Stimulated activated naive B cell treated with anti-CD40 and anti-IgM and Interleukin-4, amounts not matched to agents 10 μg/mL and 1 μg/mL and 100 μg/mL, for 72 hours (primary cell): ENCODE results near the gene CX3CL1.
A peak's percentile ranks its signal among the peaks of the same experiment; 100 is the strongest.

Source experiments
- ATAC-seq, 2 donors: fragments of 150-1000 bp; cut with Tn5 transposase; replicated peaks; 2 replicates each; pipeline ENCODE4 v1.10.0; 2021; ENCODE audit warnings: moderate library complexity in 1 of 2
- DNase-seq: peaks from one replicate; pipeline ENCODE4 v3.0.0; 2021
- H3K27ac Mint-ChIP-seq: one replicate; pipeline ENCODE4 v1.8.0; 2022; ENCODE audit warnings: mild to moderate bottlenecking, mixed read lengths
- H3K27me3 Mint-ChIP-seq, 2 donors: one replicate each; pipeline ENCODE4 v1.8.0; 2022; ENCODE audit warnings: mixed read lengths in 2 of 2
- H3K36me3 Mint-ChIP-seq, 2 donors: one replicate each; pipeline ENCODE4 v1.8.0; 2022; ENCODE audit warnings: mixed read lengths in 2 of 2, mild to moderate bottlenecking in 1 of 2
- H3K4me1 Mint-ChIP-seq, 2 donors: one replicate each; pipeline ENCODE4 v1.8.0; 2022; ENCODE audit warnings: mixed read lengths in 2 of 2, mild to moderate bottlenecking in 1 of 2
- H3K4me3 Mint-ChIP-seq, 2 donors: one replicate each; pipeline ENCODE4 v1.8.0; 2022; ENCODE audit warnings: mild to moderate bottlenecking in 2 of 2, mixed read lengths in 2 of 2, moderate library complexity in 1 of 2
- H3K9me3 Mint-ChIP-seq, 2 donors: one replicate each; pipeline ENCODE4 v1.8.0; 2022; ENCODE audit warnings: mixed read lengths in 2 of 2, mild to moderate bottlenecking in 1 of 2

Gene CX3CL1

DNA sequence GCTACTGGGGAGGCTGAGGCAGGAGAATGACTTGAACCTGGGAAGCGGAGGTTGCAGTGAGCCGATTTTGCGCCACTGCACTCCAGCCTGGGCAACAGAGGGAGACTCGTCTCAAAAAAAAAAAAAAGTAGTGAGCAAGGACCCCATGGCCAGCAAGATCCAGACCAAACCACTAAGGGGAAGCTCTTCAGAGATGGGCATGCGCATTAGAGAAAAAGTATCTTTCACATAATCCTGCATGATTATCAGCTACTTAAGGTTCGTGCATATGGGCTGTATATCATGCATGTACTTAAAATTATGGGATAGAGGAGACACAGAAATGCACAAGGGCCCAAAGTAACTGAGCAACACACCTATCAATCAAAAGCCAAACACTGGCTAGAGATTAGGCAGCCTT is 24.4 kb upstream of the CX3CL1 start:
- Mint-ChIP-seq H3K27ac (peak overlapping the region; percentile 6), H3K4me1 (peaks cover 47 to 74% of the 10 kb centered on the region in 2 donors), H3K9me3 (no peaks in the 10 kb centered on the region), H3K27me3 (no peaks in the 10 kb centered on the region), H3K36me3 (peaks cover 8 to 21% of the 10 kb centered on the region in 2 donors), H3K4me3 (peak overlapping the region in 1 of 2 donors; percentile 12)
- DNase-seq (no peak), ATAC-seq (no peak)

- peaks cover 8 to 18% of the 10 kb centered on the region in 2 donors for H3K36me3 Mint-ChIP-seq
- peak overlapping the region; percentile 74 to 82 for H3K4me3 Mint-ChIP-seq
- H3K27me3 Mint-ChIP-seq, result no peaks in the 10 kb centered on the region
- DNase-seq, result no peak
- no peaks in the 10 kb centered on the region for H3K9me3 Mint-ChIP-seq
- peaks cover 47 to 73% of the 10 kb centered on the region in 2 donors for H3K4me1 Mint-ChIP-seq
- H3K27ac Mint-ChIP-seq, result no peak overlapping the region
- ATAC-seq, result no peak
Observed at GRCh38 chr16:57348327-57348726, 24.0 kb upstream of the CX3CL1 start.

- peak; percentile 96 to 97 for ATAC-seq
- peaks cover 6 to 13% of the 10 kb centered on the region in 2 donors for H3K36me3 Mint-ChIP-seq
- H3K9me3 Mint-ChIP-seq, result no peaks in the 10 kb centered on the region
- H3K27me3 Mint-ChIP-seq, result no peaks in the 10 kb centered on the region
- peak overlapping the region; percentile 92 for H3K27ac Mint-ChIP-seq
- peaks cover 44 to 71% of the 10 kb centered on the region in 2 donors for H3K4me1 Mint-ChIP-seq
- H3K4me3 Mint-ChIP-seq, result peak overlapping the region; percentile 74 to 82
- peak; percentile 83 for DNase-seq
Observed at GRCh38 chr16:57349212-57350031, 22.9 kb upstream of the CX3CL1 start.

- ATAC-seq (peak; percentile 4 to 17), DNase-seq (no peak)
- Mint-ChIP-seq H3K9me3 (no peaks in the 10 kb centered on the region), H3K36me3 (peaks cover 2 to 7% of the 10 kb centered on the region in 2 donors), H3K4me3 (peak overlapping the region; percentile 27 to 76), H3K4me1 (peaks cover 55 to 79% of the 10 kb centered on the region in 2 donors), H3K27ac (peak overlapping the region; percentile 57), H3K27me3 (no peaks in the 10 kb centered on the region)
Observed at GRCh38 chr16:57352636-57353047, 19.6 kb upstream of the CX3CL1 start.

DNA sequence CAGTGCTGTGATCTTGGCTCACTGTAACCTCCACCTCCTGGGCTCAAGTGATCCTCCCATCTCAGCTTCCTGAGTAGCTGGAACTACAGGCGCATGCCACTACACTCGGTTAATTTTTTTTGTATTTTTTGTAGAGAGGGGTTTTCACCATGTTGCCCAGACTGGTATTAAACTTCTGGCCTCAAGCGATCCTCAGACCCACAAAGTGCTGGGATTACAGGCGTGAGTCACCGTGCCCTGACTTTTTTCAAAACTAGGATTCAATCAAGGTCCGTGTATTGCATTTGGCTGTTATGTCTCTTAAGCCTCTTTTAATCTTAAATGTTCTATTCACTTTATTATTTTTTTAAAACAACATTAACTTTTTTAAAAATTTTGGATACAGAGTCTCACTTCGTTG is 18.0 kb upstream of the CX3CL1 start:
- DNase-seq (no peak), ATAC-seq (no peak)
- H3K4me3 Mint-ChIP-seq, result no peak overlapping the region
- H3K27ac Mint-ChIP-seq, result no peak overlapping the region
- peaks cover 54 to 75% of the 10 kb centered on the region in 2 donors for H3K4me1 Mint-ChIP-seq
- no peaks in the 10 kb centered on the region for H3K9me3 Mint-ChIP-seq
- H3K27me3 Mint-ChIP-seq, result no peaks in the 10 kb centered on the region
- peaks cover 9 to 16% of the 10 kb centered on the region in 2 donors for H3K36me3 Mint-ChIP-seq

GRCh38 chr16:57355898-57356414 is 16.3 kb upstream of the CX3CL1 start:
- DNase-seq (no peak), ATAC-seq (no peak)
- no peaks in the 10 kb centered on the region for H3K9me3 Mint-ChIP-seq
- H3K4me3 Mint-ChIP-seq, result no peak overlapping the region
- peaks cover 51 to 73% of the 10 kb centered on the region in 2 donors for H3K4me1 Mint-ChIP-seq
- H3K27ac Mint-ChIP-seq, result peak overlapping the region; percentile 81
- peaks cover 24 to 30% of the 10 kb centered on the region in 2 donors for H3K36me3 Mint-ChIP-seq
- no peaks in the 10 kb centered on the region for H3K27me3 Mint-ChIP-seq

DNA sequence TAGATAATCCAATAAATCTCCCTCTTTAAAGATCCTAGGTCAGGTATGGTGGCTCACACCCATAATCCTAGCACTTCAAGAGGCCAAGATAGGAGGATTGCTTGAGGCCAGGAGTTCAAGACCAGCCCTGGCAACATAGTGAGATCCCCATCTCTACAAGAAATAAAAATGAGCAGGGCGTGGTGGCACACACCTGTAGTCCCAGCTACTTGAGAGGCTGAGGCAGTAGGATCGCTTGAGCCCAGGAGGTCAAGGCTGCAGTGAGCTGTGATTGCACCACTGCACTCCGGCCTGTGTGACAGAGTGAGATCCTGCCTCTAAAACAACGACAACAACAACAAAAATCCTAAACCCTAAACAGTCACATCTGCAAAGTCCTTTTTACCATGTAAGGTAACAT is 15.7 kb upstream of the CX3CL1 start:
- H3K9me3 Mint-ChIP-seq, result no peaks in the 10 kb centered on the region
- H3K27ac Mint-ChIP-seq, result peak overlapping the region; percentile 81
- H3K36me3 Mint-ChIP-seq, result peaks cover 29 to 36% of the 10 kb centered on the region in 2 donors
- peaks cover 53 to 76% of the 10 kb centered on the region in 2 donors for H3K4me1 Mint-ChIP-seq
- no peak for DNase-seq
- H3K27me3 Mint-ChIP-seq, result no peaks in the 10 kb centered on the region
- ATAC-seq, result no peak
- H3K4me3 Mint-ChIP-seq, result no peak overlapping the region

DNA sequence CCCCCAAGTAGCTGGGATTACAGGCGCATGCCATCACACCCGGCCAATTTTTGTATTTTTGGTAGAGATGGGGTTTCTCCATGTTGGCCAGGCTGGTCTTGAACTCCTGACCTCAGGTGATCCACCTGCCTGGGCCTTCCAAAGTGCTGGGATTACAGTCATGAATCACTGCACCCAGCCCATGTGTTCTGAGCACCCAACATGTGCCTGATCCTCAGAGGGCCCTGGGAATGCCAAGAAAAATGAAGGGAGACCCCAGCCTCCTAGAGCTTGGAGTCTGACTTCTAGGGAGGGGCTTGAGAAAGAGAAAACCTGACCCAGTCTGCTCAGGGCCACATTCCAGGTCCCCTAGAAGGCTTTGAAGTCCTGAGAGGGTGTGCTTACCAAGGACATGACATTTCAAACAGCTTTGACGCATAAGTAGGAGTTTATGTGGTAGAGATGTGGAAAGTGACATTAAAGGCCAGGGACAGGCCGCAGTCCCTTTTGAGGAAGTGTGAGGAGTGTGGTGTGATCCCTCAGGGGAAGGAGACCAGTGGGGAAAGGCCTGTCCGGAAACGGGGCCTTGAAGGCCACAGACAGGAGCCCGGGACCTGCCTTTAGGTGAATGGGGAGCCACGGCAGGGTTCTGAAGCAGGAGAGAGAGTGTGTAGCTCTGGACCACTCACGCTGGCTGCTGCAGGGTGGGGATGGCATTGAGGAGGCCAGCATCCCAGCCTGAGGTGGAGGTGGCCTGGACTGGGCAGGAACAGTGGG is 14.8 kb upstream of the CX3CL1 start:
- no peaks in the 10 kb centered on the region for H3K9me3 Mint-ChIP-seq
- peaks cover 34 to 40% of the 10 kb centered on the region in 2 donors for H3K36me3 Mint-ChIP-seq
- H3K27me3 Mint-ChIP-seq, result no peaks in the 10 kb centered on the region
- peak overlapping the region; percentile 96 for H3K27ac Mint-ChIP-seq
- H3K4me1 Mint-ChIP-seq, result peaks cover 47 to 72% of the 10 kb centered on the region in 2 donors
- ATAC-seq, result peak; percentile 76 to 78
- peak; percentile 89 for DNase-seq
- H3K4me3 Mint-ChIP-seq, result peak overlapping the region; percentile 78 to 92

- Mint-ChIP-seq H3K27me3 (no peaks in the 10 kb centered on the region), H3K27ac (peak overlapping the region; percentile 96), H3K36me3 (peaks cover 39 to 43% of the 10 kb centered on the region in 2 donors), H3K9me3 (no peaks in the 10 kb centered on the region), H3K4me1 (peaks cover 42 to 69% of the 10 kb centered on the region in 2 donors), H3K4me3 (peak overlapping the region; percentile 78 to 92)
- ATAC-seq, result peak; percentile 30 to 48
- no peak for DNase-seq
Observed at GRCh38 chr16:57358086-57358420, 14.2 kb upstream of the CX3CL1 start.

GRCh38 chr16:57358527-57359095 is 13.7 kb upstream of the CX3CL1 start, which contains the start of gene CCL22:
CCL22 (plus strand) TSS chr16:57358783; CDS start chr16:57358817, 34 bp downstream.
- peak within 1 kb of the TSS; percentile 78 to 92 for H3K4me3 Mint-ChIP-seq
- H3K4me1 Mint-ChIP-seq, result peaks cover 45 to 70% of the 10 kb centered on the region in 2 donors
- no peaks in the 10 kb centered on the region for H3K9me3 Mint-ChIP-seq
- ATAC-seq, result peak; percentile 78 to 79
- DNase-seq, result peak; percentile 85
- H3K27me3 Mint-ChIP-seq, result no peaks in the 10 kb centered on the region
- H3K27ac Mint-ChIP-seq, result peak within 1 kb of the TSS; percentile 96
- H3K36me3 Mint-ChIP-seq, result peaks cover 45 to 49% of the 10 kb centered on the region in 2 donors

DNA sequence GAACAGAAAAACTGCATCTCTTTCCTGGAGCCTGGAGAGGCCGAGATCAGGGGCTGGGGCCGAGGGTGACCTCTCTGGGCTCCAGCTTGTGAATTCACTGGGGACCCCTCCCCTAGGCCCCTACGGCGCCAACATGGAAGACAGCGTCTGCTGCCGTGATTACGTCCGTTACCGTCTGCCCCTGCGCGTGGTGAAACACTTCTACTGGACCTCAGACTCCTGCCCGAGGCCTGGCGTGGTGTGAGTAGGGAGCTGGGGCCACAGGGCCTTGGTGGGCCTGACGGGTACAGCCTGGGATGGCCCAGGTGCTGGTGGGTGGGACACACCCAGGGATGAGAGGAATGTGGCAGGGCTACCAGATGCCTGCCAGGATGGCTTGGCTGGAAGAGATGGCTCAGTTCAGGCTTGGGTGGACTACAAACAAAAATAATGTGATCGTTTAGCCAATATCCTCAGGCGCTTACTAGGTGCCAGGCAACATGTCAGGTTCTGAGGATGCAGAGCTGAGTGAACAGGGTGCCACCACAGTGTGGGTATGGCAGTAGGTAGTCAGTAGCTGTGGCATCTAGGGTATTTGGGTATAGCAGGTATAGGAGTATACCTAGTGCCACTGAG is 11.9 kb upstream of the CX3CL1 start:
- no peak for ATAC-seq
- H3K27me3 Mint-ChIP-seq, result no peaks in the 10 kb centered on the region
- peak overlapping the region; percentile 78 to 92 for H3K4me3 Mint-ChIP-seq
- H3K36me3 Mint-ChIP-seq, result peaks cover 62 to 65% of the 10 kb centered on the region in 2 donors
- peak overlapping the region; percentile 92 for H3K27ac Mint-ChIP-seq
- DNase-seq, result no peak
- H3K4me1 Mint-ChIP-seq, result peaks cover 48 to 78% of the 10 kb centered on the region in 2 donors
- H3K9me3 Mint-ChIP-seq, result no peaks in the 10 kb centered on the region

GRCh38 chr16:57361404-57361803 is 10.9 kb upstream of the CX3CL1 start:
- Mint-ChIP-seq H3K27ac (peak overlapping the region; percentile 92), H3K27me3 (no peaks in the 10 kb centered on the region), H3K36me3 (peaks cover 65 to 73% of the 10 kb centered on the region in 2 donors), H3K9me3 (no peaks in the 10 kb centered on the region), H3K4me3 (peak overlapping the region; percentile 78 to 92), H3K4me1 (peaks cover 48 to 78% of the 10 kb centered on the region in 2 donors)
- ATAC-seq (no peak), DNase-seq (no peak)

DNA sequence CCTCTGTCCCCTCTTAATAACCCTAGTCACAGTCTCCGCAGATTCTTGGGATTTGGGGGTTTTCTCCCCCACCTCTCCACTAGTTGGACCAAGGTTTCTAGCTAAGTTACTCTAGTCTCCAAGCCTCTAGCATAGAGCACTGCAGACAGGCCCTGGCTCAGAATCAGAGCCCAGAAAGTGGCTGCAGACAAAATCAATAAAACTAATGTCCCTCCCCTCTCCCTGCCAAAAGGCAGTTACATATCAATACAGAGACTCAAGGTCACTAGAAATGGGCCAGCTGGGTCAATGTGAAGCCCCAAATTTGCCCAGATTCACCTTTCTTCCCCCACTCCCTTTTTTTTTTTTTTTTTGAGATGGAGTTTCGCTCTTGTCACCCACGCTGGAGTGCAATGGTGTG is 8.1 kb upstream of the CX3CL1 start:
- H3K4me3 Mint-ChIP-seq, result peak overlapping the region; percentile 76 to 78
- H3K36me3 Mint-ChIP-seq, result peaks cover 63 to 80% of the 10 kb centered on the region in 2 donors
- ATAC-seq, result no peak
- DNase-seq, result no peak
- peaks cover 0 to 1% of the 10 kb centered on the region in 2 donors for H3K9me3 Mint-ChIP-seq
- peaks cover 43 to 79% of the 10 kb centered on the region in 2 donors for H3K4me1 Mint-ChIP-seq
- H3K27me3 Mint-ChIP-seq, result peaks cover 0 to 3% of the 10 kb centered on the region in 2 donors
- peak overlapping the region; percentile 92 for H3K27ac Mint-ChIP-seq
